Prostate gland (tissue), 2 donors: ENCODE measurements around the gene SH3GLB2.

Source experiments
- POLR2A ChIP-seq: fragments of 450-650 bp; IDR thresholded peaks from one replicate; pipeline ENCODE4 v1.6.1; 2016; ENCODE audit warnings: antibody characterized with exemption, mild to moderate bottlenecking
- POLR2AphosphoS5 ChIP-seq: sonication (generic); formaldehyde crosslinking; IDR thresholded peaks from one replicate; pipeline ENCODE4 v1.6.1; 2017; ENCODE audit warnings: antibody characterized with exemption
- TF ChIP-seq, protein P1 (sequence below), 4 experiments: fragments of 200-600 bp in 2 of 4; fragments of 450-650 bp in 2 of 4; sonication (generic) in 2 of 4; IDR thresholded peaks; 1 replicate in 3 of 4; 2 replicates in 1 of 4; pipeline ENCODE4 v1.5.1; 2016 to 2019; ENCODE audit warnings: antibody characterized with exemption in 4 of 4, mild to moderate bottlenecking in 2 of 4, moderate library complexity in 2 of 4

DNA sequence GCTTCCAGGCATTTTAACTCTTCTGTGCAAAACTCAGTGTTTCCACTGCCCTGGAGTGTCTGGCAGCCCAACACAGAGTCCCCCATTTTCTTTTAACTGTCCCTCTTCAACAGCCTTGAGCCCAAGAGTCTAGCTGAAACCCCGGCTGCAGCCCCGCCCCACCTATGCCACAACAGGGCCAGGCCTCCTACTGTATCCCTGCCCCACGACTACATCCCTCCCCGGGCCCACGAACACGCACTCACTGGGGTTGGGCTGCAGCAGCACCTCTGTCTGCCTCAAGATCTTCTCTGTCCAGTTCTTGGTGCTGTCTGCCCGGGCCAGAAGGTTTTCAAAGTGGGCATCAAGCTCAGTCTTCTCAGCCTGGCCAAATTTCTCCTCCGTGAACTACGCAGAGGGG is 6.1 kb downstream of the SH3GLB2 start:
- TF ChIP-seq, protein P1, sequence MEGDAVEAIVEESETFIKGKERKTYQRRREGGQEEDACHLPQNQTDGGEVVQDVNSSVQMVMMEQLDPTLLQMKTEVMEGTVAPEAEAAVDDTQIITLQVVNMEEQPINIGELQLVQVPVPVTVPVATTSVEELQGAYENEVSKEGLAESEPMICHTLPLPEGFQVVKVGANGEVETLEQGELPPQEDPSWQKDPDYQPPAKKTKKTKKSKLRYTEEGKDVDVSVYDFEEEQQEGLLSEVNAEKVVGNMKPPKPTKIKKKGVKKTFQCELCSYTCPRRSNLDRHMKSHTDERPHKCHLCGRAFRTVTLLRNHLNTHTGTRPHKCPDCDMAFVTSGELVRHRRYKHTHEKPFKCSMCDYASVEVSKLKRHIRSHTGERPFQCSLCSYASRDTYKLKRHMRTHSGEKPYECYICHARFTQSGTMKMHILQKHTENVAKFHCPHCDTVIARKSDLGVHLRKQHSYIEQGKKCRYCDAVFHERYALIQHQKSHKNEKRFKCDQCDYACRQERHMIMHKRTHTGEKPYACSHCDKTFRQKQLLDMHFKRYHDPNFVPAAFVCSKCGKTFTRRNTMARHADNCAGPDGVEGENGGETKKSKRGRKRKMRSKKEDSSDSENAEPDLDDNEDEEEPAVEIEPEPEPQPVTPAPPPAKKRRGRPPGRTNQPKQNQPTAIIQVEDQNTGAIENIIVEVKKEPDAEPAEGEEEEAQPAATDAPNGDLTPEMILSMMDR (IDR thresholded peaks at IDR 0.05): no peak
- no peak for TF ChIP-seq POLR2A
- no peak for TF ChIP-seq POLR2AphosphoS5
